ENCODE measurements around the gene LDLRAD3. TPM values are rescaled to one million over a fixed set of nuclear protein-coding genes. Genes with fewer than 3 reads are reported as not detected.
"Not testable (repeated sequence)": the region's sequence is repeated elsewhere in the genome, so short reads cannot be mapped to it uniquely, and the experiment has no call there.

Gene LDLRAD3
- total RNA-seq, 1 experiment from 2014 or later = 15.3 TPM

GRCh38 chr11:36012455-36012854 lies 68.6 kb downstream of the LDLRAD3 start:
- ATAC-seq (peak; percentile 58), DNase-seq (peak; percentile 62)
- H3K9me3 ChIP-seq (ENCODE audit: low read length) = no peaks in the 10 kb centered on the region
- H4K20me1 ChIP-seq (ENCODE audit: low read length) = no peaks in the 10 kb centered on the region
- H3K4me1 ChIP-seq (ENCODE audit: insufficient read depth, low read length) = peaks cover 52% of the 10 kb centered on the region
- peak overlapping the region; percentile 70 for H3K4me2 ChIP-seq (ENCODE audit: low read length)
- CTCF ChIA-PET = no interaction called here
- H3F3A ChIP-seq (ENCODE audit: low read length, unreplicated experiment) = peaks cover 9% of the 10 kb centered on the region
- no TSS peak for BruUV-seq (replicated peaks)
- H3K9ac ChIP-seq (ENCODE audit: low read length) = no peak overlapping the region
- peak overlapping the region; percentile 53 for H3K27ac ChIP-seq (ENCODE audit: low read length)
- no peak overlapping the region for H3K4me3 ChIP-seq (ENCODE audit: low read length)
- no peaks in the 10 kb centered on the region for H3K27me3 ChIP-seq (ENCODE audit: low read length)
- H3K9me2 ChIP-seq (replicated peaks; ENCODE audit: low read length) = no peaks in the 10 kb centered on the region
- POLR2A ChIA-PET (ENCODE audit: unreplicated experiment) = no interaction called here
- H3K79me2 ChIP-seq (ENCODE audit: low read length) = peaks cover 67% of the 10 kb centered on the region
- intact Hi-C loops (cut with micrococcal nuclease) = no loop called here
- H3K36me3 ChIP-seq (ENCODE audit: low read depth, low read length) = no peaks in the 10 kb centered on the region
- no peak for TF ChIP-seq EZH2phosphoT487 (IDR thresholded peaks at IDR 0.05; ENCODE audit: borderline replicate concordance, low read length)
- TF ChIP-seq, protein P1, sequence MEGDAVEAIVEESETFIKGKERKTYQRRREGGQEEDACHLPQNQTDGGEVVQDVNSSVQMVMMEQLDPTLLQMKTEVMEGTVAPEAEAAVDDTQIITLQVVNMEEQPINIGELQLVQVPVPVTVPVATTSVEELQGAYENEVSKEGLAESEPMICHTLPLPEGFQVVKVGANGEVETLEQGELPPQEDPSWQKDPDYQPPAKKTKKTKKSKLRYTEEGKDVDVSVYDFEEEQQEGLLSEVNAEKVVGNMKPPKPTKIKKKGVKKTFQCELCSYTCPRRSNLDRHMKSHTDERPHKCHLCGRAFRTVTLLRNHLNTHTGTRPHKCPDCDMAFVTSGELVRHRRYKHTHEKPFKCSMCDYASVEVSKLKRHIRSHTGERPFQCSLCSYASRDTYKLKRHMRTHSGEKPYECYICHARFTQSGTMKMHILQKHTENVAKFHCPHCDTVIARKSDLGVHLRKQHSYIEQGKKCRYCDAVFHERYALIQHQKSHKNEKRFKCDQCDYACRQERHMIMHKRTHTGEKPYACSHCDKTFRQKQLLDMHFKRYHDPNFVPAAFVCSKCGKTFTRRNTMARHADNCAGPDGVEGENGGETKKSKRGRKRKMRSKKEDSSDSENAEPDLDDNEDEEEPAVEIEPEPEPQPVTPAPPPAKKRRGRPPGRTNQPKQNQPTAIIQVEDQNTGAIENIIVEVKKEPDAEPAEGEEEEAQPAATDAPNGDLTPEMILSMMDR (conservative IDR thresholded peaks at IDR 0.05; ENCODE audit: low read depth, low read length) = no peak
- H2AFZ ChIP-seq (ENCODE audit: low read length) = no peak overlapping the region

DNA sequence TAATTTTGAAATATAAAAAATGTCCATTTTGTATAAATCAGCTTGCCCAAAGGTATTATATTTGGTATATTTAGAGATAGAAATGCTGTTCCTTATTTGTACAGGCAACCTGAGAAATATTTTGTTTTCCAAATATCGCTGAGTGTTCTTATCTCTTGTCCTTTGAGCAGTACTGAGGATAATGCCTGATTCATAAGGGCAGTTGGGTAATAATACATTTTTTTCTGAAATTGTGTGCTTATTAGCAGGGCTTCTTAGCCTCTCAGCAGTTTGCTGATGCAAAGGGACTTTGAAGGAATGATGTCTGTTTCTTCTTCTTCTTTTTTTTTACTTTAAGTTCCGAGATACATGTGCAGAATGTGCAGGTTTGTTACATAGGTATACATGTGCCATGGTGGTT lies 69.1 kb downstream of the LDLRAD3 start:
- BruUV-seq (replicated peaks) = no TSS peak
- no peaks in the 10 kb centered on the region for H4K20me1 ChIP-seq (ENCODE audit: low read length)
- H3K4me3 ChIP-seq (ENCODE audit: low read length) = no peak overlapping the region
- no peaks in the 10 kb centered on the region for H3K36me3 ChIP-seq (ENCODE audit: low read depth, low read length)
- peaks cover 47% of the 10 kb centered on the region for H3K4me1 ChIP-seq (ENCODE audit: insufficient read depth, low read length)
- no peak overlapping the region for H2AFZ ChIP-seq (ENCODE audit: low read length)
- peak overlapping the region; percentile 53 for H3K27ac ChIP-seq (ENCODE audit: low read length)
- H3K9ac ChIP-seq (ENCODE audit: low read length) = no peak overlapping the region
- no peak for DNase-seq
- no peaks in the 10 kb centered on the region for H3K27me3 ChIP-seq (ENCODE audit: low read length)
- ATAC-seq = no peak
- POLR2A ChIA-PET (ENCODE audit: unreplicated experiment) = no interaction called here
- no peaks in the 10 kb centered on the region for H3K9me3 ChIP-seq (ENCODE audit: low read length)
- TF ChIP-seq EZH2 (IDR thresholded peaks at IDR 0.05; ENCODE audit: low read length, unreplicated experiment) (no peak), EZH2phosphoT487 (IDR thresholded peaks at IDR 0.05; ENCODE audit: borderline replicate concordance, low read length) (no peak)
- TF ChIP-seq, protein P1 (conservative IDR thresholded peaks at IDR 0.05; ENCODE audit: low read depth, low read length) = no peak
- peaks cover 61% of the 10 kb centered on the region for H3K79me2 ChIP-seq (ENCODE audit: low read length)
- peaks cover 4% of the 10 kb centered on the region for H3F3A ChIP-seq (ENCODE audit: low read length, unreplicated experiment)
- CTCF ChIA-PET = no interaction called here
- H3K4me2 ChIP-seq (ENCODE audit: low read length) = peak overlapping the region; percentile 70
- intact Hi-C loops (cut with micrococcal nuclease) = no loop called here
- H3K9me2 ChIP-seq (replicated peaks; ENCODE audit: low read length) = no peaks in the 10 kb centered on the region

- H2AFZ ChIP-seq (ENCODE audit: low read length); H3F3A ChIP-seq (ENCODE audit: low read length, unreplicated experiment); POLR2A ChIA-PET (ENCODE audit: unreplicated experiment); H3K4me3 ChIP-seq (ENCODE audit: low read length); H3K27me3 ChIP-seq (ENCODE audit: low read length); H4K20me1 ChIP-seq (ENCODE audit: low read length); H3K9me2 ChIP-seq (replicated peaks; ENCODE audit: low read length); BruUV-seq (replicated peaks); ATAC-seq; H3K36me3 ChIP-seq (ENCODE audit: low read depth, low read length); H3K9ac ChIP-seq (ENCODE audit: low read length); intact Hi-C loops (cut with micrococcal nuclease); H3K27ac ChIP-seq (ENCODE audit: low read length); H3K4me2 ChIP-seq (ENCODE audit: low read length); CTCF ChIA-PET; DNase-seq; H3K9me3 ChIP-seq (ENCODE audit: low read length): not testable (repeated sequence)
- peaks cover 42% of the 10 kb centered on the region for H3K4me1 ChIP-seq (ENCODE audit: insufficient read depth, low read length)
- peaks cover 57% of the 10 kb centered on the region for H3K79me2 ChIP-seq (ENCODE audit: low read length)
These were observed 69.6 kb downstream of the LDLRAD3 start for GRCh38 chr11:36013446-36013845.

Measured in PC-3 (cell line).